ENCODE measurements around the gene CD79A. TPM values are rescaled to one million over a fixed set of nuclear protein-coding genes. Genes with fewer than 3 reads are reported as not detected.

The CD79A gene
- total RNA-seq, 1 donor from 2014 or later: not detected

DNA sequence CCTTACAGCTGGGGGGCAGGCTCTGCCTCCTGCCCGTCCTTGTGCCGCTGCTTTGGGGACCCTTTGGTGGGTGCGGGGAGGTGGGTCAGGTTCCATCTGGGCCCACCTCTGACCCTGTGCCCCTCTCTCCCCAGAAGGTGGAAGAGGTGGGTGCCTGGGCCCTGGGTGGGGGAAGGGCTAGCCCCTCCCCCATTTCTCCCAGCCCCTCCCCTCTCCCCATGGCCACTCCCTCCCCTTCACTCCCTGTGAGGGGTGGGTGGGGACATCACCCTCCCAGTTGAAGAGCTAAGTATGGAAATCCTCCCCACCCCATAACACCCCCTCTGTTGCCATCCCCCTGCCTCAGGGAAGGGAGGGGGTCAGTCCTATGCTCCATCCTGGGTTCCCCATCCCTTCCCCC lies 20.1 kb downstream of the CD79A start:
- H3K9me3 Mint-ChIP-seq (ENCODE audit: unreplicated experiment): no peaks in the 10 kb centered on the region
- H3K36me3 Mint-ChIP-seq (ENCODE audit: unreplicated experiment): peaks cover 21% of the 10 kb centered on the region
- no peak overlapping the region for H3K27ac Mint-ChIP-seq (ENCODE audit: unreplicated experiment)
- no peak for DNase-seq (ENCODE audit: extremely low spot score, unreplicated experiment)
- TF ChIP-seq, protein P1, sequence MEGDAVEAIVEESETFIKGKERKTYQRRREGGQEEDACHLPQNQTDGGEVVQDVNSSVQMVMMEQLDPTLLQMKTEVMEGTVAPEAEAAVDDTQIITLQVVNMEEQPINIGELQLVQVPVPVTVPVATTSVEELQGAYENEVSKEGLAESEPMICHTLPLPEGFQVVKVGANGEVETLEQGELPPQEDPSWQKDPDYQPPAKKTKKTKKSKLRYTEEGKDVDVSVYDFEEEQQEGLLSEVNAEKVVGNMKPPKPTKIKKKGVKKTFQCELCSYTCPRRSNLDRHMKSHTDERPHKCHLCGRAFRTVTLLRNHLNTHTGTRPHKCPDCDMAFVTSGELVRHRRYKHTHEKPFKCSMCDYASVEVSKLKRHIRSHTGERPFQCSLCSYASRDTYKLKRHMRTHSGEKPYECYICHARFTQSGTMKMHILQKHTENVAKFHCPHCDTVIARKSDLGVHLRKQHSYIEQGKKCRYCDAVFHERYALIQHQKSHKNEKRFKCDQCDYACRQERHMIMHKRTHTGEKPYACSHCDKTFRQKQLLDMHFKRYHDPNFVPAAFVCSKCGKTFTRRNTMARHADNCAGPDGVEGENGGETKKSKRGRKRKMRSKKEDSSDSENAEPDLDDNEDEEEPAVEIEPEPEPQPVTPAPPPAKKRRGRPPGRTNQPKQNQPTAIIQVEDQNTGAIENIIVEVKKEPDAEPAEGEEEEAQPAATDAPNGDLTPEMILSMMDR (IDR thresholded peaks at IDR 0.05): no peak
- no peaks in the 10 kb centered on the region for H3K27me3 Mint-ChIP-seq (ENCODE audit: unreplicated experiment)
- no peaks in the 10 kb centered on the region for H3K4me1 Mint-ChIP-seq (ENCODE audit: unreplicated experiment)
- no peak overlapping the region for H3K4me3 Mint-ChIP-seq (ENCODE audit: unreplicated experiment)

DNA sequence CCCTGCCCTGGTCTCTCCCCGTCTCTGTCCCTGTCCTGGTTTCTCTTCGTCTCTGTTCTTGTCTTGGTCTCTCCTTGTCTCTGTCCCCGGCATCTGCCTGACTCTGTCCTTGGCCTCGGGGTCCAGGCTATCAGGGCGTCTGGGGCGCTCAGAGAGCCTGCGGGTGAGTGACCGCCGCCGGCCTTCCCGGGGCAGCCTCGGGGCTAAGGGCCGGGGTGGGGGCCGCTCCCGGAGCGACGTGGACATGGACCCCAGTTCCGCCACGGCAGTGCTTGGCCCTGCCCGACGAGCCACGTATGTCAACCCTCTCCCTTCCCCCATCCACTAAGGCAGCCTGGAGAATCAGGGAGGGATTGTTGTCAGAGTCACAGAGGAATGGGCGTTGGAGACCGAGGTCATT lies 20.7 kb downstream of the CD79A start:
- Mint-ChIP-seq H3K4me3 (ENCODE audit: unreplicated experiment) (no peak overlapping the region), H3K27me3 (ENCODE audit: unreplicated experiment) (no peaks in the 10 kb centered on the region), H3K9me3 (ENCODE audit: unreplicated experiment) (no peaks in the 10 kb centered on the region), H3K27ac (ENCODE audit: unreplicated experiment) (no peak overlapping the region), H3K4me1 (ENCODE audit: unreplicated experiment) (no peaks in the 10 kb centered on the region), H3K36me3 (ENCODE audit: unreplicated experiment) (peaks cover 27% of the 10 kb centered on the region)
- DNase-seq (ENCODE audit: extremely low spot score, unreplicated experiment): no peak
- TF ChIP-seq, protein P1 (IDR thresholded peaks at IDR 0.05): no peak

DNA sequence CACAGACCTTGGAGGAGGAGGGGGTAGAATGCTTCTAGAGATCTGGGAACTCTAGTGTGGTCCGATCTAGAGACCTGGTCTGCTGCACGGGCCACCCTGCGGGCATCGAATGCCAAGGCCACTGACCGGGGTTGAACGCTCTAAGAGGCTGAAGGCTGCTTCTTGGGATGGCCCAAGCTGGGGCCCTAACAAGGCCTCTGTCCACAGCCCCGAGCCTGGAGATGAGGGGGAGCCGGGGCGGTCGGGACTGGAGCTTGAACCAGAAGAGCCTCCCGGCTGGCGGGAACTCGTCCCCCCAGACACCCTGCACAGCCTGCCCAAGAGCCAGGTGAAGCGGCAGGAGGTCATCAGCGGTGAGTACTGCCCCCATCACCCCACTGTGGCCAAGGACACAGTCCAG lies 21.2 kb downstream of the CD79A start:
- H3K27me3 Mint-ChIP-seq (ENCODE audit: unreplicated experiment): no peaks in the 10 kb centered on the region
- TF ChIP-seq, protein P1 (IDR thresholded peaks at IDR 0.05): no peak
- DNase-seq (ENCODE audit: extremely low spot score, unreplicated experiment): no peak
- H3K36me3 Mint-ChIP-seq (ENCODE audit: unreplicated experiment): peaks cover 29% of the 10 kb centered on the region
- H3K4me1 Mint-ChIP-seq (ENCODE audit: unreplicated experiment): no peaks in the 10 kb centered on the region
- no peaks in the 10 kb centered on the region for H3K9me3 Mint-ChIP-seq (ENCODE audit: unreplicated experiment)
- H3K27ac Mint-ChIP-seq (ENCODE audit: unreplicated experiment): no peak overlapping the region
- H3K4me3 Mint-ChIP-seq (ENCODE audit: unreplicated experiment): no peak overlapping the region

DNA sequence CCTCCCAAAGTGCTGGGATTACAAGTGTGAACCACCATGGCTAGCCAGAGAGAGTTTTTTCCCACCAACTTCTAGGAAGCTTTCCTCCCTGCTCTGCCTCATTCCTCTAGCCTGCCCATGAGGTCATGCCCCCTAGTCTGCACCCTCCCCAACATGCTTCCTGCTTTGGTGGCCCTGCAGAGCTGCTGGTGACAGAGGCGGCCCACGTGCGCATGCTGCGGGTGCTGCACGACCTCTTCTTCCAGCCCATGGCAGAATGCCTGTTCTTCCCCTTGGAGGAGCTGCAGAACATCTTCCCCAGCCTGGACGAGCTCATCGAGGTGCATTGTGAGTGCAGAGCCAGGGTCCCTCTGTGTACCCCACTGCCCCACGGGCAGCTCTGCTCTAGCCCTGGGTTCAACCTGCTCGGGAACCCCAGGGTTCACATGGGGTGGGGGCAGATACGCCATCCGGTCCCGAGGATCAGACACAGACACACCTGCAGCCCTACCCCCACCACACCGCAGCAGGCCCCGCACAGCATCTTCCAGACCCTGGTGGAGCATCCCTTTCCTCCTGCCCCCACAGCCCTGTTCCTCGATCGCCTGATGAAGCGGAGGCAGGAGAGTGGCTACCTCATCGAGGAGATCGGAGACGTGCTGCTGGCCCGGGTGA lies 24.8 kb downstream of the CD79A start:
- no peak overlapping the region for H3K4me3 Mint-ChIP-seq (ENCODE audit: unreplicated experiment)
- H3K27me3 Mint-ChIP-seq (ENCODE audit: unreplicated experiment): no peaks in the 10 kb centered on the region
- TF ChIP-seq, protein P1 (IDR thresholded peaks at IDR 0.05): no peak
- no peak overlapping the region for H3K27ac Mint-ChIP-seq (ENCODE audit: unreplicated experiment)
- H3K9me3 Mint-ChIP-seq (ENCODE audit: unreplicated experiment): no peaks in the 10 kb centered on the region
- H3K4me1 Mint-ChIP-seq (ENCODE audit: unreplicated experiment): no peaks in the 10 kb centered on the region
- H3K36me3 Mint-ChIP-seq (ENCODE audit: unreplicated experiment): peaks cover 43% of the 10 kb centered on the region
- DNase-seq (ENCODE audit: extremely low spot score, unreplicated experiment): no peak

DNA sequence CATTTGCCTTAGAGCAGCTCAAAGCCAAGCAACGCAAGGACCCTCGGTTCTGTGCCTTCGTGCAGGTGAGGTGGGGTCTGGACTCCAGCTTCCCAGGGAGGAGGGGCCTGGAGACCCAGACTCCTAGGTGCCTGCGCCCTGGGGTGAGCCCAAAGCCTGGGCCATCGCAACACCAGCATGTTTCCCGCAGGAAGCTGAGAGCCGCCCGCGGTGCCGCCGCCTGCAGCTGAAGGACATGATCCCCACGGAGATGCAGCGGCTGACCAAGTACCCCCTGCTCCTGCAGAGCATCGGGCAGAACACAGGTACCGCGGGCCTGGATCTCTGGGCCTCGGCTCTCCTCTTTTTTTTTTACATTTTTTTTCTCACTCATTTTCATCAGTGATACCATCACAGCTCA lies 25.5 kb downstream of the CD79A start:
- no peaks in the 10 kb centered on the region for H3K9me3 Mint-ChIP-seq (ENCODE audit: unreplicated experiment)
- H3K4me3 Mint-ChIP-seq (ENCODE audit: unreplicated experiment): no peak overlapping the region
- DNase-seq (ENCODE audit: extremely low spot score, unreplicated experiment): no peak
- H3K27ac Mint-ChIP-seq (ENCODE audit: unreplicated experiment): no peak overlapping the region
- TF ChIP-seq, protein P1 (IDR thresholded peaks at IDR 0.05): no peak
- H3K36me3 Mint-ChIP-seq (ENCODE audit: unreplicated experiment): peaks cover 46% of the 10 kb centered on the region
- H3K27me3 Mint-ChIP-seq (ENCODE audit: unreplicated experiment): no peaks in the 10 kb centered on the region
- H3K4me1 Mint-ChIP-seq (ENCODE audit: unreplicated experiment): no peaks in the 10 kb centered on the region

Measured in osteocyte (in vitro differentiated cells).